Sigmoid colon (tissue), 7 donors: ENCODE measurements around the gene DMBT1. TPM values are rescaled to one million over a fixed set of nuclear protein-coding genes. Genes with fewer than 3 reads are reported as not detected.

ENCODE experiments used
- DNase-seq: peaks from one replicate; pipeline ENCODE4 v3.0.0-alpha.2; 2019
- H3K27ac ChIP-seq, 4 donors: fragments of 200-600 bp; sonication (generic); one replicate each; pipeline ENCODE4 v1.5.1; 2016 to 2019; ENCODE audit warnings: mild to moderate bottlenecking in 1 of 4
- H3K27me3 ChIP-seq, 3 donors: fragments of 200-600 bp; sonication (generic); one replicate each; pipeline ENCODE4 v1.5.1; 2019; ENCODE audit warnings: mild to moderate bottlenecking in 1 of 3
- H3K36me3 ChIP-seq, 4 donors: fragments of 200-600 bp; sonication (generic); one replicate each; pipeline ENCODE4 v1.5.1; 2016 to 2019
- H3K4me1 ChIP-seq, 4 donors: fragments of 200-600 bp; sonication (generic); one replicate each; pipeline ENCODE4 v1.5.1; 2017 to 2019
- H3K4me3 ChIP-seq, 4 donors: fragments of 200-600 bp; sonication (generic); one replicate each; pipeline ENCODE4 v1.5.1; 2017 to 2019; ENCODE audit warnings: mild to moderate bottlenecking in 2 of 4, moderate library complexity in 1 of 4
- H3K9me3 ChIP-seq, 4 donors: fragments of 200-600 bp in 3 of 4; sonication (generic) in 3 of 4; one replicate each; pipeline versions ENCODE4 v1.5.1 to v1.6.1; 2013 to 2019
- EP300 ChIP-seq, 4 donors: sonication (generic); formaldehyde crosslinking; IDR thresholded peaks; one replicate each; pipeline ENCODE4 v1.6.1; 2017; ENCODE audit warnings: antibody characterized with exemption in 4 of 4
- POLR2A ChIP-seq, 2 donors: fragments of 450-650 bp; IDR thresholded peaks; one replicate each; pipeline ENCODE4 v1.6.1; 2016; ENCODE audit warnings: antibody characterized with exemption in 2 of 2, mild to moderate bottlenecking in 2 of 2, moderate library complexity in 2 of 2
- POLR2AphosphoS5 ChIP-seq, 4 donors: sonication (generic); formaldehyde crosslinking; IDR thresholded peaks; one replicate each; pipeline ENCODE4 v1.6.1; 2017; ENCODE audit warnings: antibody characterized with exemption in 4 of 4
- WGBS, 2 donors: extraction: QIAGEN DNeasy Blood & Tissue Kit; methylation state at CpG; one replicate each; pipeline ENCODE4 v1.1.7; 2013; 5-methylcytosine and 5-hydroxymethylcytosine counted together
- intact Hi-C: fragments of 100-400 bp; cut with DNase I; formaldehyde crosslinking; loops from one replicate; pipeline ENCODE4 v1.15.1; 2023
- polyA plus RNA-seq, 3 donors: library from polyadenylated mRNA; stranded (reverse); fragments of 200-250 nt; gene quantifications; one replicate each; pipeline ENCODE4 v1.2.3, GENCODE V29; 2013
- total RNA-seq, 4 donors: library from RNA; depleted of rRNA; stranded (reverse); fragments of >200 nt; gene quantifications; one replicate each; pipeline ENCODE4 v1.1.0, GENCODE V29; 2016
- TF ChIP-seq, protein P1 (sequence below), 4 experiments: fragments of 450-650 bp in 3 of 4; fragments of 200-600 bp in 1 of 4; IDR thresholded peaks; one replicate each; pipeline ENCODE4 v1.5.1; 2016 to 2019; ENCODE audit warnings: antibody characterized with exemption in 4 of 4, mild to moderate bottlenecking in 3 of 4, moderate library complexity in 2 of 4
- donor health status: healthy with polysubstance abuse.
- donor health status: Bipolar disorder and iron deficiency.
- donor health status: healthy.

Gene DMBT1
- total and polyA plus RNA-seq, 7 donors, result under 0.01 to 677 (median 1.2) TPM; not detected in 2

DNA sequence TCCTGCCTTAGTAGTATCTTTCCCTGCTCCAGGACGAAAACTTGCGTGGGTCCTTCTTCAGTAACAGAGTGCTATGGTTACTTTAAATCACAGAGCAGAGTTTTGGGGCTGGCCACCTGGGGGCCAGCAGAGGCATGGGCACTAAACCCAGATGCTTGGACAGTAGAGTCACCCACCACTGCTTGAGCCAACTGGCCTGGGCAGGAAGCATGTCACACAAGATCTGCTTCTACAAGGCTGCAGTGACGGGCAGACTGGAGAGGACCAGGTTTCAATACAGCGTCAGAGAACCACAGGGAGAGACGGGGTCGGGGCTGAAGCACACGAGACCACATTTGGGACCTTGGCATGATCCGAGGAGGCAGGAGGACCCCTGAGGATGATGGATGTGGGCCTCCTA lies 14.3 kb upstream of the DMBT1 start:
- DNase-seq, result no peak
- TF ChIP-seq, protein P1, sequence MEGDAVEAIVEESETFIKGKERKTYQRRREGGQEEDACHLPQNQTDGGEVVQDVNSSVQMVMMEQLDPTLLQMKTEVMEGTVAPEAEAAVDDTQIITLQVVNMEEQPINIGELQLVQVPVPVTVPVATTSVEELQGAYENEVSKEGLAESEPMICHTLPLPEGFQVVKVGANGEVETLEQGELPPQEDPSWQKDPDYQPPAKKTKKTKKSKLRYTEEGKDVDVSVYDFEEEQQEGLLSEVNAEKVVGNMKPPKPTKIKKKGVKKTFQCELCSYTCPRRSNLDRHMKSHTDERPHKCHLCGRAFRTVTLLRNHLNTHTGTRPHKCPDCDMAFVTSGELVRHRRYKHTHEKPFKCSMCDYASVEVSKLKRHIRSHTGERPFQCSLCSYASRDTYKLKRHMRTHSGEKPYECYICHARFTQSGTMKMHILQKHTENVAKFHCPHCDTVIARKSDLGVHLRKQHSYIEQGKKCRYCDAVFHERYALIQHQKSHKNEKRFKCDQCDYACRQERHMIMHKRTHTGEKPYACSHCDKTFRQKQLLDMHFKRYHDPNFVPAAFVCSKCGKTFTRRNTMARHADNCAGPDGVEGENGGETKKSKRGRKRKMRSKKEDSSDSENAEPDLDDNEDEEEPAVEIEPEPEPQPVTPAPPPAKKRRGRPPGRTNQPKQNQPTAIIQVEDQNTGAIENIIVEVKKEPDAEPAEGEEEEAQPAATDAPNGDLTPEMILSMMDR (IDR thresholded peaks at IDR 0.05), result no peak
- TF ChIP-seq EP300 (IDR thresholded peaks at IDR 0.05) (no peak), POLR2AphosphoS5 (IDR thresholded peaks at IDR 0.05) (no peak), POLR2A (IDR thresholded peaks at IDR 0.05) (no peak)
- H3K36me3 ChIP-seq, result no peaks in the 10 kb centered on the region
- WGBS, 2 donors, result 94 to 95% methylated on average over 8 of the region's 8 CpGs
- no peaks in the 10 kb centered on the region for H3K9me3 ChIP-seq
- no peaks in the 10 kb centered on the region for H3K4me1 ChIP-seq
- H3K27me3 ChIP-seq, result no peaks in the 10 kb centered on the region
- no peak overlapping the region for H3K27ac ChIP-seq
- intact Hi-C loops, result no loop called here
- H3K4me3 ChIP-seq, result no peak overlapping the region

GRCh38 chr10:122548407-122549085 lies 12.0 kb upstream of the DMBT1 start:
- WGBS, 2 donors, result 38 to 71% methylated on average over 11 of the region's 11 CpGs
- H3K4me1 ChIP-seq, result no peaks in the 10 kb centered on the region
- H3K4me3 ChIP-seq, result no peak overlapping the region
- DNase-seq, result no peak
- H3K9me3 ChIP-seq, result no peaks in the 10 kb centered on the region
- TF ChIP-seq EP300 (IDR thresholded peaks at IDR 0.05), result no peak
- TF ChIP-seq, protein P1 (IDR thresholded peaks at IDR 0.05), result no peak
- no peak for TF ChIP-seq POLR2AphosphoS5 (IDR thresholded peaks at IDR 0.05)
- TF ChIP-seq POLR2A (IDR thresholded peaks at IDR 0.05), result no peak
- no peak overlapping the region for H3K27ac ChIP-seq
- no peaks in the 10 kb centered on the region for H3K27me3 ChIP-seq
- intact Hi-C loops, result no loop called here
- no peaks in the 10 kb centered on the region for H3K36me3 ChIP-seq

DNA sequence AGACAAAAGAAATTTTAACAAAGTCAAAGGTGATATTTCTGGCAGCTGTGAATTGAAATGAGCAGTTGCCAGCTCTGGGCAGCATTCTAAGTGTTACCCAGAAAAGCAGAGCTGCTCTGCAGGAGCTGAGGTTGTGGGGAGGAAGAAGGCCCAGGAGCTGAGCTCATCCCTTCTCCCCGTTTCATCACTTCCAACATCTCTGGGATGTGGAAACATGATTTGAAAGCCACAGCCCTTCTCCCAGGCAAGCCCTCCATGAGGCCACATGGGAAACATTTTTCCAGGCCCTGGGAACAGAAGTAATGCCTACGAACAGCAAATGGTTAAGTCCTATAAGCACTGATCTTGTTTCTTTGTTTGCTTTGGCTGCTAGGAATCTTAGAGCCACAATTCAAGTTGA lies 10.9 kb upstream of the DMBT1 start:
- H3K36me3 ChIP-seq, result no peaks in the 10 kb centered on the region
- no peaks in the 10 kb centered on the region for H3K9me3 ChIP-seq
- DNase-seq, result no peak
- intact Hi-C loops, result no loop called here
- no peak overlapping the region for H3K4me3 ChIP-seq
- no peak overlapping the region for H3K27ac ChIP-seq
- no peaks in the 10 kb centered on the region for H3K4me1 ChIP-seq
- TF ChIP-seq, protein P1 (IDR thresholded peaks at IDR 0.05), result no peak
- TF ChIP-seq POLR2AphosphoS5 (IDR thresholded peaks at IDR 0.05) (no peak), EP300 (IDR thresholded peaks at IDR 0.05) (no peak), POLR2A (IDR thresholded peaks at IDR 0.05) (no peak)
- H3K27me3 ChIP-seq, result no peaks in the 10 kb centered on the region
- WGBS, 2 donors, result 73 to 83% methylated on average over 2 of the region's 2 CpGs

DNA sequence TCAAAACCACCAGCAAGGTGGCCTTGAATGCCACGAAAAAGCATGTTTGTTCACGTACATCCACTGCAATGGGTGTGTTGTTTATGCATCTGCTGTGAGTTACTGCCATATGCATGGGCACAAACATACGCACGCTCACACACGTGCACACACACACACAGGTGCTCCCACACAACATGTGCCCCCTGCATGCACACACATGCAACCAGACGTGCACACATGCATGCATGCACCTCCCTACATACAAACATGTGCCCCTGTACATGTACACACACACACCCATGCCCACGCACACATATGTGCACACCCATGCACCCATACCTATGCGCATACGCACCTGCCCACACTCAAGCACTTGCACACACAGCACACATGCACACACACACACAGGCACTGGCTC lies 10.1 kb upstream of the DMBT1 start:
- Histone ChIP-seq H3K9me3 (no peaks in the 10 kb centered on the region), H3K27me3 (no peaks in the 10 kb centered on the region), H3K4me3 (no peak overlapping the region), H3K27ac (no peak overlapping the region), H3K36me3 (no peaks in the 10 kb centered on the region), H3K4me1 (no peaks in the 10 kb centered on the region)
- 94 to 95% methylated on average over 9 of the region's 9 CpGs for WGBS, 2 donors
- TF ChIP-seq POLR2A (IDR thresholded peaks at IDR 0.05) (no peak), EP300 (IDR thresholded peaks at IDR 0.05) (no peak), POLR2AphosphoS5 (IDR thresholded peaks at IDR 0.05) (no peak)
- TF ChIP-seq, protein P1 (IDR thresholded peaks at IDR 0.05), result no peak
- intact Hi-C loops, result no loop called here
- DNase-seq, result no peak

DNA sequence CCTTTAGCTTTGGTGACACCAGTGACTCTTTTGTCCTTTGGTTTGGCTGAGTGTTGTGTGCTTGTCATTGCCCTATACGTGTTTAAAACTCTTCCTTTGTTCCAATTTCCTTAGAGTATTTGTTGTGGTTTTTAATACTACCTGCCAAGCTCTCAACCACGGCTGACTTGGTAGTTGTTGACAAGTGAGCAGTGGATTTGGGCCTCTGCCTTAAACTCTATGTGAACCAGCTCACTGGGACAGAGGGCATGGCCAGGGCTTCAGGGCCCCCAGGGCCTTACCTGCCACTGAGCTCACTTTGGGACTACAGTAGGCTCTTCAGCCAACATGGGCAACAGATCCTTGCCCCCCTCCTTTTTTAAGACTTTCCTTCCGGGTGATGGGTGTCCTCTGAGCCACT lies 9.6 kb upstream of the DMBT1 start:
- no peak for DNase-seq
- 57 to 59% methylated on average over 3 of the region's 3 CpGs for WGBS, 2 donors
- Histone ChIP-seq H3K4me1 (no peaks in the 10 kb centered on the region), H3K27ac (no peak overlapping the region), H3K9me3 (no peaks in the 10 kb centered on the region), H3K27me3 (no peaks in the 10 kb centered on the region), H3K4me3 (no peak overlapping the region), H3K36me3 (no peaks in the 10 kb centered on the region)
- intact Hi-C loops, result no loop called here
- TF ChIP-seq EP300 (IDR thresholded peaks at IDR 0.05) (no peak), POLR2AphosphoS5 (IDR thresholded peaks at IDR 0.05) (no peak), POLR2A (IDR thresholded peaks at IDR 0.05) (no peak)
- TF ChIP-seq, protein P1 (IDR thresholded peaks at IDR 0.05), result no peak
